Measurements from ENCODE around the gene SKP1.
A peak's percentile ranks its signal among the peaks of the same experiment; 100 is the strongest.

Gene SKP1

DNA sequence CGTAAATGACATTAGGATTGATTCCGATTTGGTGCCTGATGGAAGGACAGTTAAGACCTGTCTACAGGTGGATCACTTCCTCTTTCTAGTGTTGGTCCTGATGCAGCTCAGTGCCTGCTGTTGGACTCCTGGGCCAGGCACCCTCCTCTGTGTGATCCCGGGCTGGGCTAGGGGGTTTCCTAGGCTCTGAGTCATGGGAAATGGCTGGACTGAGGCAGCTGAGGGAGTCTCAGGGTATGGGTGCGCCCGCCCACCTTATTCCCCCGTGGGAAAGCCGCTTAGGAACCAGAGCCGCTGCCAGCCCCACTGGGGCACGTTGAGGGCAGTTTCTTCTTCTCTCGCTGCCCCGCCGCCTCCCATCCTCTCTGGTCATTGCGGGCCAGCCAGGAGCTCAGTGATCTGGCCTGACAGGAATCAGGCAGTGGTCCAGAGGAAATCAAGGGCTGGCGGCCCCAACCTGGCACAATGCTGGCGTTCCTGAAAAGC, 49.3 kb downstream of the SKP1 start:
- peaks cover 68% of the 10 kb centered on the region for H3K36me3 Mint-ChIP-seq (ENCODE audit: insufficient read depth)
- H3K27ac Mint-ChIP-seq (ENCODE audit: low read depth), result peak overlapping the region; percentile 98
- no peaks in the 10 kb centered on the region for H3K9me3 Mint-ChIP-seq
- peak overlapping the region; percentile 88 for H3K4me3 Mint-ChIP-seq
- ATAC-seq (replicated peaks; ENCODE audit: extremely low read depth, poor library complexity, severe bottlenecking), result no peak
- H3K27me3 Mint-ChIP-seq, result no peaks in the 10 kb centered on the region
- DNase-seq (ENCODE audit: low spot score in 2 of 2), result no peak
- peaks cover 87% of the 10 kb centered on the region for H3K4me1 Mint-ChIP-seq

DNA sequence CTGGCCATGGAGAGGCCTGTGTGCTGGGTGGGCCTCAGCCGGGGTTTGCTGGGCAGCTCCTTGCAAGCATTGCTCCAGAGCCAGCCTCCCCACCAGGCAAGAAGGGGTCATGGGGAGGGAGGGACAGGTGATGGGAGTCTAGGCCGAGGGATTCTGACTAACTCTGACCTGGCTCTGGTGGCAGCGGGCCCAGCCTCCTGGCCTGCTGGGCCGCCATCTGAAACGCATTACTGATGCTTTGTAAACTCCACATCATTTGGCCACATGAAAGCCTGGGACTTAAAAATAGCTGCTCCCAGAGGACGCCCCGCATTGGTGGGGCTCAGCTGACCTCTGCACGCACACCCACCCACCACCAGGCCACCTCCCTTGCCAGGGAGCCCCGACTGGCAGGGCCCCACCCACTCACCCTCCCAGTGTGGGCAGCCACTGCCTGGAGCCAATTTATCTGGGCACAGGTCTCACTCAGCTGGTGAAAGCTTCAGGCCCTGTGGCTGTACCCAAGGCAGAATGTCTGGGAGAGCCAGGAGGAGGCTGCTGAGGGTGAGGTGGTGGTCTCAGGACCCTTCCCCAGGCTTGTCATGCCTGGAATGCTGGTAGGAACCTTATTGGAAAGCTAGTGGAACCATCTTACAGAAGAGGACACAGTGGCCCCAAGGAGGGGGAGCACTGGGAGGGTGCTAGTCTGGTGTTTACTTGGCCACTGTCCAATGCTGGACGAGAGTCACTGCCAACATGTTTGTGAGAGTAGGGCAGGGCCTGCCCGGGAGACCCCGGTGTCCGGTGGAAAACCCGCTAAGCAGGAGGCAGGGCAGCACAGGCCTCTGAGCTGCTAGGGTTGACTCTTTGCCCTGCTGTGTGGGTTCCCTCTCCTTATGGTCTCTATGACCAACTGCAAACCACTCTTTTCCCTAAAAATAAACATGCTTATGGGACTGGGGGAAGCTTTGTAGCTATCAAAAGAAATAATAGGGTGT, 51.4 kb downstream of the SKP1 start:
- no peak for ATAC-seq (replicated peaks; ENCODE audit: extremely low read depth, poor library complexity, severe bottlenecking)

DNA sequence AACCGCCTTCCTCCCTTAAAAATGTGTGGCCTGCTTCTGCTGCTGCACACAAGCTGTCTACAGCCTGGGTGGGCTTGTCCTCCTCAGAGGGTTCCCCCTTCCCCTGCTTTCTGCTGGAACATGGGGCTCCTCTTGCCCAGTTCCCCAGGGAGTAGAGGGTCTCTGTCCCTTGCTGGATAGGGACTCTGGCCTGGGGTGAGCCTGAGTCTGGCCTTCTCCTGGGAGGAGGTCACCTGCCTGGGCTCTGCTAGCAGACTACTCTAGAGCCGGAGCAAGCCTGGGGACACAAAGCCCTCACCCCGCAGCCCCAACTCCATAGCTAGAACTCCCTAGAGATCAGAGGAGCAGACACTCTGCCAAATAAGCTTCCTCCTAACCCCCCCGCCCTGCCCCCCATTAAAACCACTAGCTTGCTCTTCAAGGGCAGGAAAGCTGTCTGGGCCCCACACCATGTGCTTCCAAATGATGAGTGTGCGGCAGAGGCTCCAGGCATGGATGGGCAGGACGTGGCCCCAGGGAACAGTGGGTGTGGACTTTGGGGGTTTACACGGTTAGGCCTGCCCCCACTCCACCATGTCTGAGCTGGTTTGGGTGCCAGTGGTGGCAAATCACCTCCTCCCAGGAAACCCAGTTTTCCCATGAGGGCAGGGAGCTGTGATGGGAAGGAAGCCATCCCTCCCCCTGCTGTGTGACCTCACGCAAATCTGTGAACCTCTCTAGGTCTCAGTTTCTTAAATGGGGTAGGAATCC, 52.3 kb downstream of the SKP1 start:
- DNase-seq (ENCODE audit: low spot score in 2 of 2), result no peak
- H3K4me3 Mint-ChIP-seq, result peak overlapping the region; percentile 88
- peaks cover 69% of the 10 kb centered on the region for H3K36me3 Mint-ChIP-seq (ENCODE audit: insufficient read depth)
- peak overlapping the region; percentile 98 for H3K27ac Mint-ChIP-seq (ENCODE audit: low read depth)
- ATAC-seq (replicated peaks; ENCODE audit: extremely low read depth, poor library complexity, severe bottlenecking), result peak; percentile 12
- H3K27me3 Mint-ChIP-seq, result no peaks in the 10 kb centered on the region
- peaks cover 87% of the 10 kb centered on the region for H3K4me1 Mint-ChIP-seq
- no peaks in the 10 kb centered on the region for H3K9me3 Mint-ChIP-seq

More for the DNA sequence above, 51.4 kb downstream of the SKP1 start:
- Mint-ChIP-seq H3K4me1 (peaks cover 87% of the 10 kb centered on the region), H3K4me3 (peak overlapping the region; percentile 88), H3K27ac (ENCODE audit: low read depth) (peak overlapping the region; percentile 98), H3K36me3 (ENCODE audit: insufficient read depth) (peaks cover 66% of the 10 kb centered on the region), H3K9me3 (no peaks in the 10 kb centered on the region), H3K27me3 (no peaks in the 10 kb centered on the region)
- no peak for DNase-seq (ENCODE audit: low spot score in 2 of 2)

DNA sequence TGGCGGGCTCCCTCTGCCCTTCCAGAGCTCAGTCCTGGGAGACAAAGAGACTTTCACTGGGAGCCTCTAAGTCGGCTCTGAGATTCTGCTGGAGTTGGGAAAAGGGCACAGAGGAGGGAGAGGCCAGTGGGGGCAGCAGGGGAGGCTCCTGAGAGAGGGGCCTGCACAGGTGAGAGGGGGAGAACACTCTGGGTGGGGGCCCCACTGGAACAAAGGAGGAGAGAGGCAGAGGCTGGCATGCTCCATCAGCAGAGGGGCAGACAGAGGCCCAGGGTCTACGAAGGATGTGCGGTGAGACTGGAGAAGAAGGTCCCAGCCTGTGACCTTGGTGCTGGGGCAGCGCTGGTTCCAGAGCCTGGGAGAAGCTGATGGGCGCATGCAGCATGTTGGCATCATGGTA, 53.4 kb downstream of the SKP1 start:
- H3K4me1 Mint-ChIP-seq, result peaks cover 85% of the 10 kb centered on the region
- peaks cover 73% of the 10 kb centered on the region for H3K36me3 Mint-ChIP-seq (ENCODE audit: insufficient read depth)
- ATAC-seq (replicated peaks; ENCODE audit: extremely low read depth, poor library complexity, severe bottlenecking), result no peak
- DNase-seq (ENCODE audit: low spot score in 2 of 2), result no peak
- H3K27ac Mint-ChIP-seq (ENCODE audit: low read depth), result peak overlapping the region; percentile 98
- H3K9me3 Mint-ChIP-seq, result no peaks in the 10 kb centered on the region
- no peaks in the 10 kb centered on the region for H3K27me3 Mint-ChIP-seq
- H3K4me3 Mint-ChIP-seq, result peak overlapping the region; percentile 88

DNA sequence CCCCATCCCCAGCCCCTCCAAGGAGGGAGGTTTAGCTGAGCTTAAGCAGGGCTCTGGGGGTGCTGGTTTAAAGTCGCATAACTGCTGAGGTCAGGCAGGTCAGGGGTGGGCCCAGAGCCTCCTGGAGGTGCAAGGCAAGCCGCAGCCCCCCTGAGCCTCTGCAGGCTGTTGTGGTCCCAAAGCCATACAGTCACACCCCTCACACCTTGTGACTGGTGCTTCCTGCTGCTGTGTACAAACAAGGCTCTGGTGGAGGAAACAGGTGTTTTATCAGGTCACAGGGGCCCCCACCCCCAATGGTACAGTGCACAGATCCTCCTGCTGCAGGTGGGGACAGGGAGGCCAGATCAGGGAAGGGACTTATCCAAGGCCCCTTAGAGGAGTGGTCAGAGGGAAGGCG, 54.2 kb downstream of the SKP1 start:
- H3K4me1 Mint-ChIP-seq, result peaks cover 84% of the 10 kb centered on the region
- H3K27me3 Mint-ChIP-seq, result no peaks in the 10 kb centered on the region
- DNase-seq (ENCODE audit: low spot score in 2 of 2) (peak; percentile 63 to 77), ATAC-seq (replicated peaks; ENCODE audit: extremely low read depth, poor library complexity, severe bottlenecking) (peak; percentile 87)
- H3K4me3 Mint-ChIP-seq, result peak overlapping the region; percentile 88
- peak overlapping the region; percentile 98 for H3K27ac Mint-ChIP-seq (ENCODE audit: low read depth)
- H3K36me3 Mint-ChIP-seq (ENCODE audit: insufficient read depth), result peaks cover 75% of the 10 kb centered on the region
- H3K9me3 Mint-ChIP-seq, result no peaks in the 10 kb centered on the region

DNA sequence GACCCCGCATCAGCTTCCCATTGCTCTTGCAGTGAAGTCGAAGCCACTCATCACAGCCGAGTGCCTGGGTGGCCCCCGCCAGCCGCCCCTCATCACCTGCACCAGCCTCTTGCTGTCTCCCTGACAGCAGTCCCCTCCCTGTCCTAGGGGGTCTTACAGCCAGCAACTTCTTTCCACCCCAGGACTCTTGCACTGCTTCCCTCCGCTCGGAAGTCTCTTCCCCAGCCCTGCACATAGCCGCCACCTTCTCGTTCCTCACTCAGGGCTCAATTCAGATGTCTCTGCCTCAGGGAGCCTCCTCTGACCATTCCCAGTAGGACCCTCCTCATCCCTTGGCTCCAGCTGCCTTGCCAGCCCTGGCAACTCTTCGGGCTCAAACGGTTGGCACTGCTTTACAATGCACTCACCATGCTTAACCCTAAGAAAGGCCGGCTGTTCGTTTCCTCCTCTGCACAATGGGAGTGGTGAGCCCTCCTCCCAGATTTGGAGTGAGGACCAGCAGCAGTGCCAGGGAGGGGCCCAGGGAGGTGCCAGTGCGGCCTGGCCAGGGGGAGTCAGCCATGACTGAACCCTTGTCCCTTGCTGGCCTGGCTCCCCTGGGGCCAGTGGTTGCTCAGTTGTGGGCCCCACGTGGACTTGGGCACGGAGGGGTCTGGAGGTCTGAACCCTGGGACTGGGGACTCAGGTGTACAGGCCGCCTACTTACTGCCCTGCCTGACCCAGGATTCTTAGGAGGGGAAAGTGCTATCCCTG, 56.2 kb downstream of the SKP1 start:
- peak overlapping the region; percentile 98 for H3K27ac Mint-ChIP-seq (ENCODE audit: low read depth)
- ATAC-seq (replicated peaks; ENCODE audit: extremely low read depth, poor library complexity, severe bottlenecking), result no peak
- H3K4me1 Mint-ChIP-seq, result peaks cover 76% of the 10 kb centered on the region
- peaks cover 82% of the 10 kb centered on the region for H3K36me3 Mint-ChIP-seq (ENCODE audit: insufficient read depth)
- no peaks in the 10 kb centered on the region for H3K27me3 Mint-ChIP-seq
- no peaks in the 10 kb centered on the region for H3K9me3 Mint-ChIP-seq
- DNase-seq (ENCODE audit: low spot score in 2 of 2), result no peak
- H3K4me3 Mint-ChIP-seq, result peak overlapping the region; percentile 88

DNA sequence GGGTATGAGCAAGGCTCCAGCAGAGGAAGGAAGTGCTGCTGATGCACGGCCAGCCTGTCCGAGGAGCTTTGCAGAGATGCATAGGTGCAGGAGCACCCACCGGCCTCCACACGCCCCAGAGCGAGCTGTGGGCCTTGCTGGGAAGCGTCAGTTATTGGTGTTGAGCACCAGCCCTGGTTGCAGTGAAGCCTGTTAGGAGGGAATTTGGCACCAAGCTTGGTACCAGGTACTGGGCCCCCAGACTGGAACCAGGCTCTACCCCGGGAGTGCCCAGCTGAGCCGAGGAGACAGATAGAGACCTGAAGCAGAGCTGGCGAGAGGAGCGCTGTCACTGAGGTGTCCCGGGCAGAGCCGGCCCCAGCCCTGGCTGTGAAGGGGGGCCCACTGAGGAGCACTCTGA, 57.0 kb downstream of the SKP1 start:
- Mint-ChIP-seq H3K9me3 (no peaks in the 10 kb centered on the region), H3K27me3 (no peaks in the 10 kb centered on the region), H3K36me3 (ENCODE audit: insufficient read depth) (peaks cover 84% of the 10 kb centered on the region), H3K27ac (ENCODE audit: low read depth) (peak overlapping the region; percentile 98), H3K4me3 (peak overlapping the region; percentile 88), H3K4me1 (peaks cover 71% of the 10 kb centered on the region)
- no peak for DNase-seq (ENCODE audit: low spot score in 2 of 2)
- ATAC-seq (replicated peaks; ENCODE audit: extremely low read depth, poor library complexity, severe bottlenecking), result no peak

DNA sequence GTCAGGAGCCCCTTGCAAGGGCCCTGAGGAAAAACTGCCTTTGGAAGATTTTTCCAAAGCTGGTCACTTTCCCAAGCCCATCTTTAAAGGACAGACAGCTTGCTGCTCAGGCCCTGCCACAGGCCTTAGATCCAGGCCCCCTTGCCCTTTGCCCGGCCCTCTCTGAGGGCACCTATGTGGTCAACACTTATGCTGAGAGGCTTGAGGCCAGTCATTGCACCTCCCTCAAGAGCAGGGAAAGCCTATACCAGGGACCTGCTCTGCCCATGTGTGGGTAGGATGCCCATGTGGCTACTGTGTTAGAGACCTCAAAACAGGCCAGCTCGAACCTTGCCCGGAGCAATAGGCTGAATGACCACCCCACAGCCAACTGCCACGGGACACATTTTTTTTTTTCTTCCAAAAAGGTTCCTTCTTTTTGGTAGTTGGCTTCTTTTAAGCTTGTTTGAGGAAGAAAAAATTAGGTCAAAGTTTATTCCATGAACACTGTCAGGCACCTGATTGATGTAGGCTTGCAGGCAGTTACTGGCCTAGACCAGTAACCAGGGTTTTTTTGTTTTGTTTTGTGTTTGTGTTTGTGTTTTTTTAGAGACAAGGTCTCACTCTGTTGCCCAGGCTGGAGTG, 58.4 kb downstream of the SKP1 start:
- no peaks in the 10 kb centered on the region for H3K27me3 Mint-ChIP-seq
- peak overlapping the region; percentile 88 for H3K4me3 Mint-ChIP-seq

DNA sequence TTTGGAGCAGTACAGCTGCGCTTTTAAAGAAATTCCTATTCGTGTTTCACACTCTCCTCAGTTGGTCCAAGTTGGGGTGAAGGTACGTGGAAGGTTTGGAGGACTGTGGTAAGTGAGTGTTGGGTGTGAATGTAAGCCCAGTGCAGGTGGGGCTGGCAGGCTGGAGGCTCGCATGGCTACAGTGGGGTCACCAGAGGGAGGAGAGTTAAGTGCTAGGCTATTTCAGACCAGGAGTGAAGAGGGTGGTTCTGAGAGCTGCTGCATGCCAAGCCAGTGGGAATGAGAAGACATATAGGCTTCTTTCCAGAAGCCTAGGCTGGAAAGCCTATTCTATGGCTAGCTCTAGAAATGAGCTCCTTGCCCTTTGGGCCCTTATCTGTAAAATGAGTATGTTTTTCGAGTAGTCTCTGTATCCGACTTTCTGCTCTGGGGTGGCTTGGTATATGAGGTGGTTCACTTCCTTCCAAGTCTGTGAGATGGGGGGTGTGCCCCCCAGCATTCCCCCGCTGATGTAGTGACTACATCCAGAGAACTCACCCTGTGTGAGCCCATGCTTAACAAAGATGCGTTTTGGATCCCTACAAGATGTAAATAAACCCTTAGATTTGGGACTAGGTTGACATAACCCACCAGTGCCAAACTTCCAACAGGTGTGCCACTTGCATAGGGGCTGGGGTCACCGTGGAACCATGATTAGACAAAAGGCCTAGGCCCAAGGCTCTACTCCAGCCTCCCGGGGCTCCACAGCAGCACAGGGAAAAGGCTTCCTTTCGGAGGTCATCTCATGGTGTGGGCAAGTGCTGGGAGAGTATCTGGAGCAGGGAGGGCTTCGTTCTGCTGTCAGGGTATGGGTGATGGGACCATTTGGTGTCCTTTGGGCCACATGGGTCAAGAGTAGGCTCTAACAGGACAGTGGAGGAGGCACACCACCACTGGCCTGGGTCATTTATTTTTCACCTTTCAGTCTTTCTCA, 59.7 kb downstream of the SKP1 start:
- Mint-ChIP-seq H3K27ac (ENCODE audit: low read depth) (peak overlapping the region; percentile 81), H3K36me3 (ENCODE audit: insufficient read depth) (peaks cover 73% of the 10 kb centered on the region), H3K9me3 (no peaks in the 10 kb centered on the region), H3K4me1 (peaks cover 69% of the 10 kb centered on the region), H3K27me3 (no peaks in the 10 kb centered on the region), H3K4me3 (peak overlapping the region; percentile 88)
- no peak for DNase-seq (ENCODE audit: low spot score in 2 of 2)
- no peak for ATAC-seq (replicated peaks; ENCODE audit: extremely low read depth, poor library complexity, severe bottlenecking)

More for the DNA sequence above, 58.4 kb downstream of the SKP1 start:
- peaks cover 82% of the 10 kb centered on the region for H3K36me3 Mint-ChIP-seq (ENCODE audit: insufficient read depth)
- DNase-seq (ENCODE audit: low spot score in 2 of 2) (no peak), ATAC-seq (replicated peaks; ENCODE audit: extremely low read depth, poor library complexity, severe bottlenecking) (no peak)
- no peaks in the 10 kb centered on the region for H3K9me3 Mint-ChIP-seq
- H3K4me1 Mint-ChIP-seq, result peaks cover 77% of the 10 kb centered on the region
- H3K27ac Mint-ChIP-seq (ENCODE audit: low read depth), result peak overlapping the region; percentile 98

DNA sequence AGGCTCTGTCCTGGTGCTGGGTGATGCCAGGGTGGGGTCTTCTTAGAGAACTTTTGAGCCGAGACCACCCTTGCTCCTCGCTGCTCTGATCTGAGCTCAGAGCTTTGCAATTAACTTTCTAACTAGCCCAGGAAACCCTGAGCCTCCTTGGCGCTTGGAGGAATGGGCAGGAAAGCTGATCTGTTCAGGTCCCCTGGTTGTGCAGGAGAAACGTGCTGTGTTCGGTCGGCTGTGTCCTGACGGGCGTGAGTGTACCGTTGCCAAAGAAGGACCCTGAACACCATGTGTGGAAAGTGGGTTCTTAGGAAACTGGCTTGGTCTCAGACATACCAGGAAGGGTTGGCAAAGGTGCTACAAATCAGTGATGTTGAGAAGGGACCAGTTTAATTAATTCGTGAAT, 60.5 kb downstream of the SKP1 start:
- ATAC-seq (replicated peaks; ENCODE audit: extremely low read depth, poor library complexity, severe bottlenecking), result no peak
- H3K9me3 Mint-ChIP-seq, result no peaks in the 10 kb centered on the region
- peaks cover 69% of the 10 kb centered on the region for H3K4me1 Mint-ChIP-seq
- no peaks in the 10 kb centered on the region for H3K27me3 Mint-ChIP-seq
- DNase-seq (ENCODE audit: low spot score in 2 of 2), result no peak
- peak overlapping the region; percentile 81 for H3K27ac Mint-ChIP-seq (ENCODE audit: low read depth)
- H3K36me3 Mint-ChIP-seq (ENCODE audit: insufficient read depth), result peaks cover 68% of the 10 kb centered on the region
- peak overlapping the region; percentile 88 for H3K4me3 Mint-ChIP-seq

DNA sequence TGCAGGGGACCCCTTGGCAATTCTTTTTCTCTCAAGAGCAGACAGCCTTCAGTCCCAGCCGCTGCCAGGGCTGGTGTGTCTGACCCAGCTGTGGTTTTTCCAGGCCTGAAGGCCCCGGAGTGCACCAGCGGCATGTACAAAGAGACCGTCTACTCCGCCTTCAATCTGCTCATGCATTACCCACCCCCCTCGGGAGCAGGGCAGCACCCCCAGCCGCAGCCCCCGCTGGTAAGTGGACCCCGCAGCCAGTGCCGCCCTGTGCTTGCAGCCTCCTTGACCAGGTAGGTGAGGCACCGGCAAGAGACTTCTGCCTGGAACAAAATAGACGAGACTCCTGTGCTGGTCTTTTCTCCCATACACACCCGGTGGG, 61.0 kb downstream of the SKP1 start:
- H3K27ac Mint-ChIP-seq (ENCODE audit: low read depth), result peak overlapping the region; percentile 81
- peaks cover 63% of the 10 kb centered on the region for H3K36me3 Mint-ChIP-seq (ENCODE audit: insufficient read depth)
- ATAC-seq (replicated peaks; ENCODE audit: extremely low read depth, poor library complexity, severe bottlenecking) (no peak), DNase-seq (ENCODE audit: low spot score in 2 of 2) (no peak)
- no peaks in the 10 kb centered on the region for H3K9me3 Mint-ChIP-seq
- H3K27me3 Mint-ChIP-seq, result no peaks in the 10 kb centered on the region
- H3K4me1 Mint-ChIP-seq, result peaks cover 69% of the 10 kb centered on the region
- H3K4me3 Mint-ChIP-seq, result peak overlapping the region; percentile 88
